Esophagus (tissue), 2 donors: ENCODE results near the gene GNAT1. TPM values are rescaled to one million over a fixed set of nuclear protein-coding genes. Genes with fewer than 3 reads are reported as not detected.

ENCODE experiments used
- H3K27ac ChIP-seq, 2 donors: one replicate each; pipeline ENCODE4 v1.5.1; 2013; ENCODE audit warnings: low read depth in 2 of 2, mild to moderate bottlenecking in 2 of 2, inconsistent platforms in 1 of 2, low read length in 1 of 2, moderate library complexity in 1 of 2
- H3K27me3 ChIP-seq, 2 donors: one replicate each; pipeline ENCODE4 v1.6.1; 2013; ENCODE audit warnings: low read length in 2 of 2, control low read depth in 1 of 2, mild to moderate bottlenecking in 1 of 2; ENCODE audit not compliant: insufficient read depth in 2 of 2, control insufficient read depth in 1 of 2
- H3K36me3 ChIP-seq, 2 donors: one replicate each; pipeline ENCODE4 v1.6.1; 2013; ENCODE audit warnings: low read length in 1 of 2; ENCODE audit not compliant: control insufficient read depth in 2 of 2, insufficient read depth in 2 of 2
- H3K4me1 ChIP-seq, 2 donors: one replicate each; pipeline ENCODE4 v1.6.1; 2013; ENCODE audit warnings: low read length in 1 of 2; ENCODE audit not compliant: control insufficient read depth in 2 of 2, insufficient read depth in 2 of 2
- H3K4me3 ChIP-seq, 2 donors: one replicate each; pipeline ENCODE4 v1.5.1; 2013; ENCODE audit warnings: low read length in 2 of 2, mild to moderate bottlenecking in 2 of 2, low read depth in 1 of 2, moderate library complexity in 1 of 2
- H3K9me3 ChIP-seq, 2 donors: one replicate each; pipeline ENCODE4 v1.6.1; 2013; ENCODE audit warnings: mild to moderate bottlenecking in 2 of 2, low read depth in 1 of 2, low read length in 1 of 2, moderate library complexity in 1 of 2; ENCODE audit not compliant: control insufficient read depth in 2 of 2, insufficient read depth in 1 of 2
- WGBS, 2 donors: extraction: QIAGEN DNeasy Blood & Tissue Kit; methylation state at CpG; one replicate each; pipeline ENCODE4 v1.1.7; 2013; 5-methylcytosine and 5-hydroxymethylcytosine counted together
- polyA plus RNA-seq, 2 donors: library from polyadenylated mRNA; stranded (reverse); fragments of 200-250 nt; gene quantifications; one replicate each; pipeline ENCODE4 v1.2.3, GENCODE V29; 2013
- donor health status: healthy with polysubstance abuse.
- donor health status: Bipolar disorder and iron deficiency.

The GNAT1 gene
- polyA plus RNA-seq, 2 donors: 0.02 to 0.07 TPM

DNA sequence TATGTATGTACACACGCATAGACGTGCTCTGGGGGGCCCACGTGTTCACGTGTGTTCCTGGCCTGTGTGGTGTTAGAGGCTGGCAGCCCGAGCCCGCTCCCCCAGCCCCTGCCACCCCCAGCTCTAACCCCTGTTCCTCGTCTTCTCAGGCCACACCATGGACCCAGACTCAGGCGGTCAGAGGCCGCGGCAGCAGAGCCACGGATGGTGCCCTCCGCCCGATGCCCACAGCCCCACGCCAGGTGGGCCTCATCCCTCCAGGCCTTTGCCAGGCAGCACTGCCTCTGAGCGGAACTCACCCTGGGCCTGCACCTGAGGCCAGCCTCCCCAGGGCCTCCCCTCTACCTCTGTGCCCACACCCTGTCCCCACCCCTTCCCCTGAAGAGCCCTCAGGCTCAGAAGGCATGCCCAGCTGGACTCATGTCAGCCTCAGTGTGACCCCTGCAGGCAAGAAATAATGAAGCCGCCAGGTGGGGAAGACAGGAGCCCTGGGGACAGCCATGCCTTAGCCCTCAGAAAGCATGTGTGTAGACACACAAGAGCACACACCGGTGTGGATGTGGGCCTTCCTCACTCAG is 16.4 kb upstream of the GNAT1 start:
- Histone ChIP-seq H3K4me1 (peaks cover 5 to 28% of the 10 kb centered on the region in 2 donors), H3K27me3 (no peaks in the 10 kb centered on the region), H3K27ac (peak overlapping the region in 1 of 2 donors; percentile 98), H3K36me3 (peaks cover 11 to 44% of the 10 kb centered on the region in 2 donors), H3K9me3 (no peaks in the 10 kb centered on the region), H3K4me3 (no peak overlapping the region)
- WGBS, 2 donors: 87 to 89% methylated on average over 15 to 17 of the region's 17 CpGs

DNA sequence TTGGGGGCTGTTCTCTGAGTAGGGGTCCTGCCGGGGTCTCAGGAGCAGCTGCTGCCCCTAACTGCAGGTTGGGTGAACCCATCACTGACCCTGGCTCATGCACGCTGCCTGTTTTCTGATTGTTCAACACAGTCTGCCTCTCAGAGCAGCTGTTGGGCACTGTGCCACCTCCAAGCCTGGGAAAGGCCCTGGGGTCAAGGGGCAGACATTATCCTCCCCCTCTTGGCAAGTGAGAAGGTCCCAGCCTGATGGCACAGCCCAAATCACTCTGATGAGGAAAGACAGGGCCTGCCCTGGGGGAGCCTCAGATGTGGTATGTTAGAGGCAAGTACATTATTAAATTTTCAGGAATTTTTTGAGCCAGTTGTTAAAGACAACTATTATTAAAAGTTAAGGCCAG is 14.1 kb upstream of the GNAT1 start:
- Histone ChIP-seq H3K9me3 (no peaks in the 10 kb centered on the region), H3K27me3 (no peaks in the 10 kb centered on the region), H3K4me3 (no peak overlapping the region), H3K36me3 (peaks cover 11 to 44% of the 10 kb centered on the region in 2 donors), H3K27ac (no peak overlapping the region), H3K4me1 (peaks cover 3 to 7% of the 10 kb centered on the region in 2 donors)
- 67 to 71% methylated on average over 2 of the region's 2 CpGs for WGBS, 2 donors

DNA sequence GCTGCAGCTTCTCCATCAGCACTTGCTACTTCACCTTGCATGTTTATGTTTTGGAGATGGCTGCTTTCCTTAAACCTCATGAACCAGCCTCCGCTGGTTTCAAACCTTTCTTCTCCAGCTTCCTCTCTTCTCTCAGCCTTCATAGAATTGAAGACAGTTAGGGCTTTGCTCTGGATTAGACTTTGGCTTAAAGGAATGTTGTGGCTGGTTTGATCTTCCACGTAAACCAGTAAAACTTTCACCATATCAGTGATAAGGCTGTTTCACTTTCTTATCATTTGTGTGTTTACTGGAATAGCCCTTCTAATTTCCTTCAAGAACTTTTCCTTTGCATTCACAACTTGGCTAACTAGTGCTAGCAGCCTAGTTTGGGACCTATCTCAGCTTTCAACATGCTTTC is 11.7 kb upstream of the GNAT1 start:
- Histone ChIP-seq H3K27ac (no peak overlapping the region), H3K9me3 (no peaks in the 10 kb centered on the region), H3K4me3 (no peak overlapping the region), H3K4me1 (peaks cover 4 to 13% of the 10 kb centered on the region in 2 donors), H3K27me3 (no peaks in the 10 kb centered on the region), H3K36me3 (peaks cover 7 to 55% of the 10 kb centered on the region in 2 donors)
- 27 to 37% methylated on average over 2 of the region's 2 CpGs for WGBS, 2 donors

DNA sequence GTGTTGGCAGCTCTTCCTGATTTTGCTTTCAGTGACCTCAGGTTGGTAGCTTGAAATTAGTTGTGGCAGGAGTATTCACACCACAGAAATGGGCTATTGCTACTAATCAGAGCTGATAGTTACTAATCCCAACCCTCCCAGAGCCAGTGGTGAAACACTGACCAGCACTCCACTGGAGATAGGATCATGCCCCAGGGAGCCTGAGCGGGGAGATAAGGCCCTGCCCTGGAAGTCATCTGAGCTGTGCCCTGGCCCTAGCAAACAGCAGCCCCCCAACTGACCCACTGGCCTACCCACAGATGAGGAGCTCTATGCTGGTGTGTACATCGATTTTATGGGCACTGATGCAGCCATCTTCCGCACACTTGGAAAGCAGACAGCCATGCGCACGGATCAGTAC is 9.4 kb upstream of the GNAT1 start:
- 92 to 94% methylated on average over 5 of the region's 5 CpGs for WGBS, 2 donors
- H3K36me3 ChIP-seq: peaks cover 7 to 56% of the 10 kb centered on the region in 2 donors
- H3K9me3 ChIP-seq: no peaks in the 10 kb centered on the region
- H3K4me1 ChIP-seq: peaks cover 4 to 15% of the 10 kb centered on the region in 2 donors
- H3K27me3 ChIP-seq: no peaks in the 10 kb centered on the region
- H3K27ac ChIP-seq: no peak overlapping the region
- H3K4me3 ChIP-seq: no peak overlapping the region

DNA sequence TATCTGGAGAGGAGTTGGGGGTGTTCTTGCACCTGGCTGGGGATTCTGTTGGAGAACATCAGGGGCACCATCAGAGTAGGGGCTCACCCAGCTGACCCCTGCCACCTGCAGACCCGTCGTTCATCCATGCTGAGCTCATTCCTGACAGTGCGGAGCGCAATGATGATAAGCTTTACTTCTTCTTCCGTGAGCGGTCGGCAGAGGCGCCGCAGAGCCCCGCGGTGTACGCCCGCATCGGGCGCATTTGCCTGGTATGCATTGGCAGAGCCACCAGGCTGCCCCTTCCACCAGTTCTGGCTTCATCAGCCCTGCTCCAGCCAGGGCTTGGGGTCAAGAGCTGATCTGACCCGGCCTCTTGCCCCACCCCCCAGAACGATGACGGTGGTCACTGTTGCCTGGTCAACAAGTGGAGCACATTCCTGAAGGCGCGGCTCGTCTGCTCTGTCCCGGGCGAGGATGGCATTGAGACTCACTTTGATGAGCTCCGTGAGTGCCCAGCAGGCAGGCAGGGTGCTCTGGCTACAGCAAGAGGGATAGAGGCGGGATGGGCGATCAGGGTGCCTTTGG is 8.8 kb upstream of the GNAT1 start:
- no peaks in the 10 kb centered on the region for H3K27me3 ChIP-seq
- peaks cover 4 to 55% of the 10 kb centered on the region in 2 donors for H3K36me3 ChIP-seq
- H3K4me1 ChIP-seq: peaks cover 4 to 15% of the 10 kb centered on the region in 2 donors
- 87 to 88% methylated on average over 26 of the region's 26 CpGs for WGBS, 2 donors
- H3K9me3 ChIP-seq: no peaks in the 10 kb centered on the region
- H3K27ac ChIP-seq: no peak overlapping the region
- H3K4me3 ChIP-seq: no peak overlapping the region

DNA sequence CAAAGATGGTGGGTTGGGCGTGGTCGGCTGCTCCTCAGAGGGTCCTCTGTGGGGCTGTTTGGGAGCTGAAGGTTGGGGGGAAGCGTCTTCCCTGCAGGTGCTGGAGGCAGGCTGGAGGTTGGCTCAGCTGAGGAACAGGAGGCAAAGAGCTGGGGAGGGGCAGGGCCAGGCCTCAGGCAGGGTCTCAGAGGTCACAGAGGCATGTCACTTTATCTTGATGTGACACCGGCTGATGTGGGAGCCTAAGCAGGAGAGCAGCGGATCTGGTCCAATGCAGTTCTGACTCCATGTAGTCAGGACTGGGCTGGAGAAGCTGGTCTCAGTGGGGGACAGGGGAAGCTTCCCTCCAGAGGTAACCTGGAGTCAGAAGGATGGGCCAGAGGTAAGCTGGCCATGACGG is 7.7 kb upstream of the GNAT1 start:
- Histone ChIP-seq H3K27me3 (no peaks in the 10 kb centered on the region), H3K4me1 (peaks cover 4 to 15% of the 10 kb centered on the region in 2 donors), H3K36me3 (peaks cover 4 to 60% of the 10 kb centered on the region in 2 donors), H3K27ac (peak overlapping the region; percentile 38 to 83), H3K4me3 (no peak overlapping the region), H3K9me3 (no peaks in the 10 kb centered on the region)
- WGBS, 2 donors: 83 to 87% methylated on average over 6 of the region's 6 CpGs

DNA sequence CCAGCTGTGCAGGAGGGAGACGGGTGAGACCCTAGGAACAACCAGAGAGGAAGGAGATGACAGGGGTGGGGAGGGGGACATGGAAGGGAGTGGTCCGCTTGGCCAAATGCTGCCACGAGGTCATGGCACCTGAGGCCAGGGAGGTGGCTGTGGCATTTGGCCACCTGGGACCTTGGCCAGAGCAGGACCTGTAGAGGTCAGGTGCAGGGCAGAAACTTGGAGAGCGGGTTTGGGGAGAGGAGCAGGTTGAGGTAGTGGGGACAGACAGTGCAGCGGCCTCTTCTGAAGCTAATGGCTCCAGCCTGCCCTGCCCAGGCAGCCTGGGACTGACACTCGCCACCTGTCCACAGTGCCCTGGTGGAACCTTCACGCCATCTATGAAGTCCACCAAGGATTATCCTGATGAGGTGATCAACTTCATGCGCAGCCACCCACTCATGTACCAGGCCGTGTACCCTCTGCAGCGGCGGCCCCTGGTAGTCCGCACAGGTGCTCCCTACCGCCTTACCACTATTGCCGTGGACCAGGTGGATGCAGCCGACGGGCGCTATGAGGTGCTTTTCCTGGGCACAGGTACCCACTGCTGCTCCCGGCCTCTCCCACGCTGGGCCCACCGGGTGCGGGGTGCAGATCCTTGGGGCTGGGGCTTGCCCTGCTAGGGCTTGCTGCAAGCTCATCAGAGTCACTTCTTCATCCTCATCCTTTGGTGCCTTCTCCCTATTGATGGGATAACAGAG is 7.0 kb upstream of the GNAT1 start:
- H3K4me3 ChIP-seq: no peak overlapping the region
- no peaks in the 10 kb centered on the region for H3K9me3 ChIP-seq
- WGBS, 2 donors: 87 to 88% methylated on average over 21 of the region's 21 CpGs
- H3K36me3 ChIP-seq: peaks cover 4 to 62% of the 10 kb centered on the region in 2 donors
- no peaks in the 10 kb centered on the region for H3K27me3 ChIP-seq
- peaks cover 4 to 15% of the 10 kb centered on the region in 2 donors for H3K4me1 ChIP-seq
- peak overlapping the region; percentile 38 to 83 for H3K27ac ChIP-seq

DNA sequence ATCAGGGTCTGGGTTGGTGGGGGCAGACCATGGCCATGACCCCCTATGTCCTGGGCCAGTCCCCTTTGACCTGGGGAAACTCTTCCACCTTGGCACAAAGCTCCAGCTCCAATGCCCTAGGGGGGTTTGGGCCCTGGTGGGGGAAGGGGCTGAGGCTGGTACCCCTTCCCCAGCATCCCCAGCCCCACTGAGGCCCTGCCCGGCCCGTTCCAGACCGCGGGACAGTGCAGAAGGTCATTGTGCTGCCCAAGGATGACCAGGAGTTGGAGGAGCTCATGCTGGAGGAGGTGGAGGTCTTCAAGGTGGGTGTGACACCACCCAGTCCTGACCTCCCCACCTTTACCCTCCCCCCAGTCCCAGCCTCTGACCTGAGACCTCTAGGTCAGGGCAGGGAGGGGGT is 6.2 kb upstream of the GNAT1 start:
- no peaks in the 10 kb centered on the region for H3K9me3 ChIP-seq
- peaks cover 4 to 60% of the 10 kb centered on the region in 2 donors for H3K36me3 ChIP-seq
- peak overlapping the region in 1 of 2 donors; percentile 16 for H3K27ac ChIP-seq
- peaks cover 4 to 24% of the 10 kb centered on the region in 2 donors for H3K4me1 ChIP-seq
- no peaks in the 10 kb centered on the region for H3K27me3 ChIP-seq
- 96 to 97% methylated on average over 4 of the region's 4 CpGs for WGBS, 2 donors
- no peak overlapping the region for H3K4me3 ChIP-seq

DNA sequence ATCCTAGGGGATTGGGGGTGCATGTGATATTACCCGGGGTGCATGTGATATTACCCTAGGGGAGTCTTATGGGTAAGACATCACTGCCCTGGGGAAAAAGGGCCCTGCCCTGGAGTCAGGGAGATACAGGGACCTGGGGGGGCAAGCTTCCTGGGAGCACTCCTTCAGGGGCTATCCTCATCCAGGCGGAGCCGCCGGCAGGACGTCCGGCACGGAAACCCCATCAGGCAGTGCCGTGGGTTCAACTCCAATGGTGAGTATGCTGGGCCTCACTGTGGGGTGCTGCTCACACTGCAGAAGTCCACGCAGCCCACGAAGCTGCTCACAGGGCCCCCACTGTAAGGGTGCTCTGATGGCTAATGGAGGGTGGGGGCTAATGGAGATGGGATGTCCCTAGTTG is 5.3 kb upstream of the GNAT1 start:
- WGBS, 2 donors: 92 to 93% methylated on average over 10 of the region's 10 CpGs
- H3K9me3 ChIP-seq: no peaks in the 10 kb centered on the region
- H3K4me1 ChIP-seq: peaks cover 4 to 24% of the 10 kb centered on the region in 2 donors
- peaks cover 4 to 60% of the 10 kb centered on the region in 2 donors for H3K36me3 ChIP-seq
- H3K4me3 ChIP-seq: no peak overlapping the region
- no peak overlapping the region for H3K27ac ChIP-seq
- no peaks in the 10 kb centered on the region for H3K27me3 ChIP-seq
